K562 (cell line): ENCODE measurements around the gene CARM1. TPM values are rescaled to one million over a fixed set of nuclear protein-coding genes. Genes with fewer than 3 reads are reported as not detected.
A peak's percentile ranks its signal among the peaks of the same experiment; 100 is the strongest.

Source experiments
- BHLHE40 ChIP-seq: IDR thresholded peaks from 2 replicates; pipeline ENCODE4 v1.6.1; 2011; ENCODE audit warnings: low read length, improper control_type of control experiment
- NCOA2 ChIP-seq, 2 experiments: fragments of 450-650 bp; IDR thresholded peaks; 2 replicates each; pipeline ENCODE4 v1.6.1; 2018; ENCODE audit warnings: mild to moderate bottlenecking in 2 of 2, moderate library complexity in 1 of 2; ENCODE audit not compliant: partially characterized antibody in 2 of 2
- NFIC ChIP-seq: fragments of 450-650 bp; IDR thresholded peaks from 2 replicates; pipeline ENCODE4 v1.6.1; 2017; ENCODE audit warnings: mild to moderate bottlenecking, inconsistent platforms
- NFRKB ChIP-seq: fragments of 450-650 bp; IDR thresholded peaks from 2 replicates; pipeline ENCODE4 v1.6.1; 2016; ENCODE audit warnings: low read depth
- NR1H2 ChIP-seq: sonication (generic); formaldehyde crosslinking; IDR thresholded peaks from 2 replicates; pipeline ENCODE4 v1.4.0; 2020; ENCODE audit warnings: mild to moderate bottlenecking, missing genetic modification reagents
- POLR2B ChIP-seq: fragments of 450-650 bp; IDR thresholded peaks from 2 replicates; pipeline ENCODE4 v1.6.1; 2018; ENCODE audit warnings: low read depth; ENCODE audit not compliant: partially characterized antibody
- RBFOX2 ChIP-seq: fragments of 200-400 bp; formaldehyde crosslinking; IDR thresholded peaks from 2 replicates; pipeline ENCODE4 v1.6.1; 2017; ENCODE audit warnings: low read depth, mild to moderate bottlenecking, low read length, moderate library complexity
- RCOR1 ChIP-seq, 2 experiments: IDR thresholded peaks; 2 replicates each; pipeline ENCODE4 v1.6.1; 2012; ENCODE audit warnings: low read depth in 2 of 2, low read length in 2 of 2, borderline replicate concordance in 1 of 2, improper control_type of control experiment in 1 of 2
- SIN3B ChIP-seq: fragments of 450-650 bp; IDR thresholded peaks from 2 replicates; pipeline ENCODE4 v1.6.1; 2017; ENCODE audit warnings: low read depth, mild to moderate bottlenecking, moderate library complexity
- ZBTB2 ChIP-seq: fragments of 450-650 bp; IDR thresholded peaks from 2 replicates; pipeline ENCODE4 v1.6.1; 2016; ENCODE audit warnings: antibody characterized with exemption
- ZNF583 ChIP-seq: fragments of 250-450 bp; sonication (Bioruptor Pico); IDR thresholded peaks from 2 replicates; pipeline ENCODE4 v1.4.0; 2020
- ZNF589 ChIP-seq: fragments of 200-800 bp; sonication (Bioruptor generic); IDR thresholded peaks from 2 replicates; pipeline ENCODE4 v1.6.1; 2016; ENCODE audit warnings: low read depth, missing genetic modification characterization, missing compliant biosample characterization
- ZZZ3 ChIP-seq: fragments of 450-650 bp; IDR thresholded peaks from 2 replicates; pipeline ENCODE4 v1.6.1; 2016; ENCODE audit warnings: antibody characterized with exemption, mild to moderate bottlenecking, moderate library complexity
- polyA plus RNA-seq, 8 experiments: library from polyadenylated mRNA; depleted of rRNA in 4 of 8; stranded (reverse) in 5 of 8; unstranded in 3 of 8; fragments of >200 nt; fragmentation: Nextera tagmentation in 2 of 8; fragmentation: Illumina TruSeq in 1 of 8; extraction: Ambion mirVana in 2 of 8; extraction: Trizol in 1 of 8; gene quantifications; 2 replicates each; pipeline versions ENCODE4 v1.2.1 to v1.2.3, GENCODE V29; 2011 to 2014; ENCODE audit warnings: inconsistent platforms in 1 of 8, missing spikeins in 1 of 8
- total RNA-seq, 7 experiments: library from RNA; depleted of rRNA in 6 of 7; stranded (reverse); fragments of >200 nt in 6 of 7; fragmentation: Illumina TruSeq in 2 of 7; extraction: Trizol in 2 of 7; gene quantifications; 2 replicates each; pipeline versions ENCODE4 v1.2.1 to v1.2.3, GENCODE V29; 2011 to 2021; ENCODE audit warnings: low replicate concordance in 1 of 7
- TF ChIP-seq, protein P1 (sequence below): fragments of 250-450 bp; sonication (Bioruptor Pico); IDR thresholded peaks from 2 replicates; pipeline ENCODE4 v1.5.1; 2021; ENCODE audit warnings: mild to moderate bottlenecking
- TF ChIP-seq, protein P2 (sequence below), 2 experiments: fragments of 450-650 bp in 1 of 2; IDR thresholded peaks; 2 replicates each; pipeline ENCODE4 v1.6.1; 2011 to 2017; ENCODE audit warnings: low read depth in 2 of 2, antibody characterized with exemption in 1 of 2, borderline replicate concordance in 1 of 2, low read length in 1 of 2, mild to moderate bottlenecking in 1 of 2, mixed read lengths in 1 of 2; ENCODE audit not compliant: control insufficient read depth in 1 of 2
- TF ChIP-seq, protein P3 (sequence below): sonication (generic); formaldehyde crosslinking; IDR thresholded peaks from 2 replicates; pipeline ENCODE4 v1.8.0; 2022; ENCODE audit warnings: mild to moderate bottlenecking, low read depth, missing genetic modification reagents
- TF ChIP-seq, protein P4 (sequence below): fragments of 250-450 bp; sonication (Bioruptor Pico); IDR thresholded peaks from 2 replicates; pipeline ENCODE4 v1.5.0; 2022; ENCODE audit warnings: mild to moderate bottlenecking

Gene CARM1
- total and polyA plus RNA-seq, 9 of the 15 experiments (the other 6 are each of a cell fraction or from before 2014, with no cell fraction given): 0.36 to 86.0 (median 29.7) TPM

- TF ChIP-seq, protein P1, sequence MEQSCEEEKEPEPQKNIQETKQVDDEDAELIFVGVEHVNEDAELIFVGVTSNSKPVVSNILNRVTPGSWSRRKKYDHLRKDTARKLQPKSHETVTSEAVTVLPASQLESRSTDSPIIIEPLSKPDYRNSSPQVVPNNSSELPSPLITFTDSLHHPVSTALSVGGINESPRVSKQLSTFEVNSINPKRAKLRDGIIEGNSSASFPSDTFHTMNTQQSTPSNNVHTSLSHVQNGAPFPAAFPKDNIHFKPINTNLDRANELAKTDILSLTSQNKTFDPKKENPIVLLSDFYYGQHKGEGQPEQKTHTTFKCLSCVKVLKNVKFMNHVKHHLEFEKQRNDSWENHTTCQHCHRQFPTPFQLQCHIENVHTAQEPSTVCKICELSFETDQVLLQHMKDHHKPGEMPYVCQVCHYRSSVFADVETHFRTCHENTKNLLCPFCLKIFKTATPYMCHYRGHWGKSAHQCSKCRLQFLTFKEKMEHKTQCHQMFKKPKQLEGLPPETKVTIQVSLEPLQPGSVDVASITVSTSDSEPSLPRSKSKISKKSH (CRISPR knock-in tag): no peak
- TF ChIP-seq ZBTB2 (peak; percentile 73; the same call in 1 of the 2 replicates), ZNF583 (CRISPR knock-in tag) (peak; percentile 93), SIN3B (no peak), RCOR1 (IDR thresholded peaks at IDR 0.05; ENCODE audit: borderline replicate concordance in 1 of 2, low read depth in 2 of 2, low read length in 2 of 2) (peak; percentile 60 to 74; a peak in 1 of 4 replicates), NFRKB (peak; percentile 19; the same call in 1 of the 2 replicates), NR1H2 (CRISPR knock-in tag) (peak; percentile 91; the same call in 1 of the 2 replicates), NCOA2 (IDR thresholded peaks at IDR 0.05; ENCODE audit: partially characterized antibody in 2 of 2) (no peak), NFIC (peak; percentile 65), RBFOX2 (peak; percentile 18; the same call in 1 of the 2 replicates), POLR2B (no peak), ZNF589 (peak; percentile 96), ZZZ3 (peak; percentile 71), BHLHE40 (peak; percentile 61; the same call in 1 of the 2 replicates)
- TF ChIP-seq, protein P2, sequence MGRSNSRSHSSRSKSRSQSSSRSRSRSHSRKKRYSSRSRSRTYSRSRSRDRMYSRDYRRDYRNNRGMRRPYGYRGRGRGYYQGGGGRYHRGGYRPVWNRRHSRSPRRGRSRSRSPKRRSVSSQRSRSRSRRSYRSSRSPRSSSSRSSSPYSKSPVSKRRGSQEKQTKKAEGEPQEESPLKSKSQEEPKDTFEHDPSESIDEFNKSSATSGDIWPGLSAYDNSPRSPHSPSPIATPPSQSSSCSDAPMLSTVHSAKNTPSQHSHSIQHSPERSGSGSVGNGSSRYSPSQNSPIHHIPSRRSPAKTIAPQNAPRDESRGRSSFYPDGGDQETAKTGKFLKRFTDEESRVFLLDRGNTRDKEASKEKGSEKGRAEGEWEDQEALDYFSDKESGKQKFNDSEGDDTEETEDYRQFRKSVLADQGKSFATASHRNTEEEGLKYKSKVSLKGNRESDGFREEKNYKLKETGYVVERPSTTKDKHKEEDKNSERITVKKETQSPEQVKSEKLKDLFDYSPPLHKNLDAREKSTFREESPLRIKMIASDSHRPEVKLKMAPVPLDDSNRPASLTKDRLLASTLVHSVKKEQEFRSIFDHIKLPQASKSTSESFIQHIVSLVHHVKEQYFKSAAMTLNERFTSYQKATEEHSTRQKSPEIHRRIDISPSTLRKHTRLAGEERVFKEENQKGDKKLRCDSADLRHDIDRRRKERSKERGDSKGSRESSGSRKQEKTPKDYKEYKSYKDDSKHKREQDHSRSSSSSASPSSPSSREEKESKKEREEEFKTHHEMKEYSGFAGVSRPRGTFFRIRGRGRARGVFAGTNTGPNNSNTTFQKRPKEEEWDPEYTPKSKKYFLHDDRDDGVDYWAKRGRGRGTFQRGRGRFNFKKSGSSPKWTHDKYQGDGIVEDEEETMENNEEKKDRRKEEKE (IDR thresholded peaks at IDR 0.05; ENCODE audit: borderline replicate concordance in 1 of 2, control insufficient read depth in 1 of 2, low read depth in 2 of 2, low read length in 1 of 2): no peak
- TF ChIP-seq, protein P3, sequence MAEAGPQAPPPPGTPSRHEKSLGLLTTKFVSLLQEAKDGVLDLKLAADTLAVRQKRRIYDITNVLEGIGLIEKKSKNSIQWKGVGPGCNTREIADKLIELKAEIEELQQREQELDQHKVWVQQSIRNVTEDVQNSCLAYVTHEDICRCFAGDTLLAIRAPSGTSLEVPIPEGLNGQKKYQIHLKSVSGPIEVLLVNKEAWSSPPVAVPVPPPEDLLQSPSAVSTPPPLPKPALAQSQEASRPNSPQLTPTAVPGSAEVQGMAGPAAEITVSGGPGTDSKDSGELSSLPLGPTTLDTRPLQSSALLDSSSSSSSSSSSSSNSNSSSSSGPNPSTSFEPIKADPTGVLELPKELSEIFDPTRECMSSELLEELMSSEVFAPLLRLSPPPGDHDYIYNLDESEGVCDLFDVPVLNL: peak; percentile 92
- TF ChIP-seq, protein P4, sequence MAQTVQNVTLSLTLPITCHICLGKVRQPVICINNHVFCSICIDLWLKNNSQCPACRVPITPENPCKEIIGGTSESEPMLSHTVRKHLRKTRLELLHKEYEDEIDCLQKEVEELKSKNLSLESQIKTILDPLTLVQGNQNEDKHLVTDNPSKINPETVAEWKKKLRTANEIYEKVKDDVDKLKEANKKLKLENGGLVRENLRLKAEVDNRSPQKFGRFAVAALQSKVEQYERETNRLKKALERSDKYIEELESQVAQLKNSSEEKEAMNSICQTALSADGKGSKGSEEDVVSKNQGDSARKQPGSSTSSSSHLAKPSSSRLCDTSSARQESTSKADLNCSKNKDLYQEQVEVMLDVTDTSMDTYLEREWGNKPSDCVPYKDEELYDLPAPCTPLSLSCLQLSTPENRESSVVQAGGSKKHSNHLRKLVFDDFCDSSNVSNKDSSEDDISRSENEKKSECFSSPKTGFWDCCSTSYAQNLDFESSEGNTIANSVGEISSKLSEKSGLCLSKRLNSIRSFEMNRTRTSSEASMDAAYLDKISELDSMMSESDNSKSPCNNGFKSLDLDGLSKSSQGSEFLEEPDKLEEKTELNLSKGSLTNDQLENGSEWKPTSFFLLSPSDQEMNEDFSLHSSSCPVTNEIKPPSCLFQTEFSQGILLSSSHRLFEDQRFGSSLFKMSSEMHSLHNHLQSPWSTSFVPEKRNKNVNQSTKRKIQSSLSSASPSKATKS (CRISPR knock-in tag): 0 out of 2 replicates have a peak, but pooled peaks have one; percentile 76
Measured at GRCh38 chr19:10836479-10837330, 34.6 kb upstream of the CARM1 start (continued).
